ENCODE data around the gene AGFG2.

DNA sequence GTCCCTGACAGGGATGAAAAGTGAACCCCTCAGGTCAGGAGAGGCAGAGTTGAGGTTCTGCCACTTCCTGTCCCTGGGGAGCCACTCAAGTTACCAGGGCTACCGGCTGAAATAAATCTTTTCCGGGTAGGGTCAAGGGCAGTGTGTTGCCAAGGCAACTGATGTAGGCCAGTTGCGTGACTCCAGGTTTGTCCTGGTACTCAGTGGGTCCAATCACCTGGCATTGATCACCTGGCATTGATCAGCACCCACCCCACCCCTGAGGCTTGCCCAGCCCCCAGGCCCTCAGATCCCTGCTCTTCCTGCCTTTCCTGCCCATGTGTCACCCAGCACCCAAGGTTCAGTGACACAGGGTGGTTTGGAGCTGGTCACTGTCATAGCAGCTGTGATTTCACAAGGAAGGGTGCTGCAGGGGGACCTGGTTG lies 28.8 kb downstream of the AGFG2 start:
- TF ChIP-seq, protein P1, sequence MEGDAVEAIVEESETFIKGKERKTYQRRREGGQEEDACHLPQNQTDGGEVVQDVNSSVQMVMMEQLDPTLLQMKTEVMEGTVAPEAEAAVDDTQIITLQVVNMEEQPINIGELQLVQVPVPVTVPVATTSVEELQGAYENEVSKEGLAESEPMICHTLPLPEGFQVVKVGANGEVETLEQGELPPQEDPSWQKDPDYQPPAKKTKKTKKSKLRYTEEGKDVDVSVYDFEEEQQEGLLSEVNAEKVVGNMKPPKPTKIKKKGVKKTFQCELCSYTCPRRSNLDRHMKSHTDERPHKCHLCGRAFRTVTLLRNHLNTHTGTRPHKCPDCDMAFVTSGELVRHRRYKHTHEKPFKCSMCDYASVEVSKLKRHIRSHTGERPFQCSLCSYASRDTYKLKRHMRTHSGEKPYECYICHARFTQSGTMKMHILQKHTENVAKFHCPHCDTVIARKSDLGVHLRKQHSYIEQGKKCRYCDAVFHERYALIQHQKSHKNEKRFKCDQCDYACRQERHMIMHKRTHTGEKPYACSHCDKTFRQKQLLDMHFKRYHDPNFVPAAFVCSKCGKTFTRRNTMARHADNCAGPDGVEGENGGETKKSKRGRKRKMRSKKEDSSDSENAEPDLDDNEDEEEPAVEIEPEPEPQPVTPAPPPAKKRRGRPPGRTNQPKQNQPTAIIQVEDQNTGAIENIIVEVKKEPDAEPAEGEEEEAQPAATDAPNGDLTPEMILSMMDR (IDR thresholded peaks at IDR 0.05) = no peak
- no peak for TF ChIP-seq POLR2AphosphoS5 (IDR thresholded peaks at IDR 0.05; ENCODE audit: low read depth, low read length)

Measured in Panc1 (cell line).